Vagina (tissue), 2 donors: ENCODE results near the gene VPS18.

Source experiments
- CTCF ChIP-seq, 3 experiments: fragments of 450-650 bp in 2 of 3; fragments of 200-600 bp in 1 of 3; sonication (generic) in 1 of 3; IDR thresholded peaks; one replicate each; pipeline ENCODE4 v1.5.1; 2017 to 2019; ENCODE audit warnings: antibody characterized with exemption in 3 of 3, mild to moderate bottlenecking in 2 of 3, moderate library complexity in 2 of 3
- POLR2A ChIP-seq, 2 donors: fragments of 450-650 bp; IDR thresholded peaks; one replicate each; pipeline ENCODE4 v1.6.1; 2017; ENCODE audit warnings: antibody characterized with exemption in 2 of 2, mild to moderate bottlenecking in 2 of 2, moderate library complexity in 2 of 2
- POLR2AphosphoS5 ChIP-seq, 2 donors: sonication (generic); formaldehyde crosslinking; IDR thresholded peaks; one replicate each; pipeline ENCODE4 v1.9.0; 2017; ENCODE audit warnings: antibody characterized with exemption in 2 of 2, mild to moderate bottlenecking in 2 of 2, low read depth in 1 of 2; ENCODE audit not compliant: insufficient read depth in 1 of 2

DNA sequence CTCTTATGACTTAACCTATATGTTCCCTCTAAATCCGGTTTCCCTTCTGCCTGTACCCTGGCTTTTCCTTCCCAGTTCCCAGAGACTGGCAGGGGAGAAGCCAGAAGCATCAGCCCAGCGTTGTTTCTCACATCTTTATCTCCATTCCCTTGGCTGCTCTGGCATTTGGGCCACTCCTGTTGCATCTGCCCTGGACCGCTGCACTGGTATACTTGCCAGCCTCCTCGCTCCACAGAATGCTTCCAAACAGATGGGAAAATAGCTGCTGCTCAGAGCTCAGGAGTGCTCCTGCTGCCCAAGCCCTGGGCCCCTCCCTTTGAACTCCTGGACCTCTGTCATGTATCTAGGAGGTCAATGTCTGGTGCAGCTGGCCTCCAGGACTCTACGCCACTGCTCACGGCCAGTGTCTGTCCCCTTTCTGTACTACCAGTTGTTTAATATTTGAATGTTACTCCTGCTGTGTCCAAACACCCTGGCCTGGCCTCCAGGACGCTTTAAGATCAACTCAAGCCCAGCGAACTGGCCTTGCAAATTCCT is 43.6 kb upstream of the VPS18 start:
- TF ChIP-seq POLR2A (IDR thresholded peaks at IDR 0.05) = no peak
- no peak for TF ChIP-seq CTCF (IDR thresholded peaks at IDR 0.05)
- no peak for TF ChIP-seq POLR2AphosphoS5 (IDR thresholded peaks at IDR 0.05; ENCODE audit: insufficient read depth in 1 of 2, low read depth in 1 of 2)
